Epithelial cell of proximal tubule (primary cell): ENCODE results near the gene TSSK2. TPM values are rescaled to one million over a fixed set of nuclear protein-coding genes. Genes with fewer than 3 reads are reported as not detected.

Source experiments
- DNase-seq: peaks from one replicate; pipeline ENCODE4 v3.0.0-alpha.2; 2011; ENCODE audit warnings: low read depth
- H3K4me3 ChIP-seq: 2 replicates; pipeline ENCODE4 v1.5.1; 2011; ENCODE audit warnings: low read depth, mild to moderate bottlenecking, low read length
- CTCF ChIP-seq: conservative IDR thresholded peaks from 2 replicates; pipeline ENCODE4 v1.5.1; 2012; ENCODE audit warnings: low read depth, mild to moderate bottlenecking, low read length
- total RNA-seq: library from RNA; depleted of rRNA; stranded (reverse); fragments of >200 nt; gene quantifications from 2 replicates; pipeline ENCODE4 v1.2.3, GENCODE V29; 2015

Gene TSSK2
- total RNA-seq, 1 donor from 2014 or later: not detected

GRCh38 chr22:19131685-19132015 is 542 bp downstream of the TSSK2 start:
- no peak overlapping the region for H3K4me3 ChIP-seq
- DNase-seq: no peak
- TF ChIP-seq CTCF: no peak

- no peak overlapping the region for H3K4me3 ChIP-seq
- DNase-seq: no peak
- no peak for TF ChIP-seq CTCF
These were observed 1.0 kb downstream of the TSSK2 start for GRCh38 chr22:19132153-19132552.

GRCh38 chr22:19132693-19133400 is 1.7 kb downstream of the TSSK2 start:
- TF ChIP-seq CTCF: no peak
- DNase-seq: no peak
- H3K4me3 ChIP-seq: no peak overlapping the region

GRCh38 chr22:19133561-19133960 is 2.5 kb downstream of the TSSK2 start:
- H3K4me3 ChIP-seq: no peak overlapping the region
- TF ChIP-seq CTCF: no peak
- DNase-seq: no peak

- H3K4me3 ChIP-seq: no peak overlapping the region
- TF ChIP-seq CTCF: no peak
- no peak for DNase-seq
These were observed 3.2 kb downstream of the TSSK2 start for GRCh38 chr22:19134176-19134831.

- no peak for DNase-seq
- no peak for TF ChIP-seq CTCF
- H3K4me3 ChIP-seq: no peak overlapping the region
These were observed 3.8 kb downstream of the TSSK2 start for GRCh38 chr22:19134874-19135273.

GRCh38 chr22:19136915-19137314 is 5.8 kb downstream of the TSSK2 start:
- no peak for DNase-seq
- TF ChIP-seq CTCF: no peak

More at GRCh38 chr22:19136915-19137314, 5.8 kb downstream of the TSSK2 start:
- H3K4me3 ChIP-seq: no peak overlapping the region
